GM21619 (cell line): ENCODE data around the gene VAT1L.

Source experiments
- ATAC-seq: cut with Tn5 transposase; IDR thresholded peaks from one replicate; pipeline ENCODE4 v1.9.1; 2021; ENCODE audit not compliant: unreplicated experiment

Gene VAT1L

DNA sequence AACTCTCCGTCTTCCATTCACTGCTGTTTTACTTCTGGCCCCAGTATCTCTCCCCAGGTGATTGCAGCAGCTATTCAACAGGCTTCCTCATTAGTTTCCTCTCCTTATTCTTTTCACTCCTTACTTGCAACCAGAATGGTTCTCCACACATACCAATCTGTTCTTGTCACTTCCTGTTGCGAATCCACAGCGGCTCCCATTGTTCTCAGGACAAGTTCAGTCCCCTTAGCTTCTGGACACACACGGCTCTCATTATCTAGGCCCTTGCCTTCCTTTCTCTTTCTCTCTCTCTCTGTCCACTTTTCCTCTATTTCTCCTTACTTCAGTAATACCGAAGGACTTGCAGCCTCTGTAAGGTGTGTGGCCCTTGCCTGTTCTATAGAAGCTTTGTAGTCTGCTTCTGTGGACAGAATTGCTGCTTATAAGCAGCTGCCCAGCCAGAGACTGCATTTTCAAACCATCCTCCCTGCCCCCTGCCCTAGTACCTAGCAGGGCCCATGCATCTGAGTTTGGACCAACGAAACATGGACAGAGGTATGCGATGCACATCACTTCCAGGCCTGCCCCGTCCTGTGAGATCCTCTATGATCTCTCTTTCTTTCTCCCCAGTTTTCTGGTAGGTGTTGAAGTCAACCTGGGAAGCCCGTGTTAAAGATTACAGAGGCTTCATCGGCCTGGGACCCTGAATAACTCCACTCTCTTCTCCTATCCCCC lies 45.7 kb downstream of the VAT1L start:
- ATAC-seq = no peak

DNA sequence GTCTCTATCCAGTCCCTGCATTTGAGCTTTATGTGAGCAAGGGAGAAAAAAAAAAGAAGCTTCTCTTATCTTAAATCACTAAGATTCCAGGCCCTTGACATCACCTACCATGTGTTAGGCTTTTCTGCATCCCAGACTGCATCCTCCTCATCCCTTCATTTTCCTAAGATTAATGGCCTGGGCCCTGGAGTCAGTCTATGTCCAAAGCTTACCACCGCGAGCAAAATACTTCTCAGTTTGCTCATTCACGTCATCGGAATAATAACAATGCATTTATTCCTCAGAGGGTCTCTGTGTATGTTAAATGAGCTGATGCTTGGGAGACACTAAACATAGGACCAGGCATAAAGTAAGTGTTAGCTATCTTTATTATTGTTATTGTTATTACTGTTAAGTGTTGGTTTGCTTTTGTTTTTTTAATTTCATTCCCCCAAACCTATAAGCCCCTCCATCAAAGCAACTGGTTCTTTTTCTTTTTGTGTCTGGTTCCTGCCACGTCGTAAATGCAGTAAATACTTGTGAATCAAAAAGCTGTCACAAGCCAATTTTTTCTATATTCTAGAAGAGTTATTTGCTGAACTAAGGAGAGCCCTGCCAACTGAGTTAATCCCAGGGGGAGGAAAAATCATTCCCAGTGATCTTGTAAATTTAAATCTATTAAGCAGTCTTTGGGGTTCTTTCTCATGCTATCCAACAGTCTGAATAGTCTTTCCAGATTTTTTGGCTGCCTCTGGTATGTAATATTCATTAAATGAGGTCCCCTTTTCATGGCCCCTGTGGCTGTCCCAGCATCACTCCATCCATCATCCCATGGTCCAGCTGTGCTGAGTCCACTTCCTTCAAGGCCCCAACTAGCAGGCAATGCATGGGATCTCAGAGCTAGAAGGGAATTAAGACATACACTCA lies 46.5 kb downstream of the VAT1L start:
- ATAC-seq = no peak

DNA sequence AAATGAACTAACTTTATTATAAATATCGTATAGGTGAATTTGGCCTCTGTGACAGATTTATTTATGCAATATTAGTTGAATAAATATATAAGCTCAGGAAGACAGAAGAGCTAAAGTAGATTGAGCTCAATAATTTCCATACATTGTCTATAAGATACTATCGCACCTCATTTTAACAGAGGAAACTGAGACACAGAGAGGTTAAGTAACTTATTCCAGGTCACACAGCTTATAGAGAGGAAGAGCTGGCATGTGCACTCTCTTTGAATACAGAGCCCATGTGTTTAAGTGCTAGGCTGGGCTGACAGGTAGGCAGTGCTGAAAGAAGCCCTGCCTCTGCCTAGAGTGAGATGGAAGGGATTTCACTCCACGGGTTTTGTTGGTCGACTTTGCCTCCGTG lies 48.4 kb downstream of the VAT1L start:
- ATAC-seq = no peak

DNA sequence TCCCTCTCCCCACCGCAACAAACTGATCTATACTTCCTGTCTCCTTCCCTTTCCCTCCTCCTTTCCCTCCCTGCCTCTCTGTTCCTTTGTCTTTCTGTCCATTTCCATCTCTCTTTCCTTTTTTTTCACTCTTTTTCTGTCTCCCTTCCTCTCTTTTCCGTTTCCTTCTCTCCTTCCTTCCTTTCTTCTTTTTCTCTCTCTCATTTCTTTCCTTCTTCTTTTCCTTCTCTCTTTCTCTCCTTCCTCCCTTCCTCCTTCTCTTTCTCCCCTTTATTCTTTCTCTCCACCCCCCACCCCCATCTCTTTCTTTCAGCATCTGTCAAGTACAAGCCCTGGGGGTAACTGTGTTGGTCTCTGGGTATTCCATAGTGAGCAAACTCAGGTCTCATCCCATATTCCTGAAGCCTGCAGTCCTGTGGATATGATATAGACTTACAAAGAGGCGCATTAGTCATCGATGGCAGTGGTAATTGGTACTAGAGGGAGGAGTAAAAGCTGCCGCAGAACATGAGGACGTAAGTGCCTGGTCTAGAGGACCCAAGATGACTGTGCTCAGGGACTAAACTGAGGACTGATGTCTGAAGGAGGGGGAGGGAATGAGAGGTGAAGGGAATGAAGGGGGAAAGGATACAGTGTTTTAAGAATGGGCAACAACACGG lies 50.4 kb downstream of the VAT1L start:
- ATAC-seq = no peak

DNA sequence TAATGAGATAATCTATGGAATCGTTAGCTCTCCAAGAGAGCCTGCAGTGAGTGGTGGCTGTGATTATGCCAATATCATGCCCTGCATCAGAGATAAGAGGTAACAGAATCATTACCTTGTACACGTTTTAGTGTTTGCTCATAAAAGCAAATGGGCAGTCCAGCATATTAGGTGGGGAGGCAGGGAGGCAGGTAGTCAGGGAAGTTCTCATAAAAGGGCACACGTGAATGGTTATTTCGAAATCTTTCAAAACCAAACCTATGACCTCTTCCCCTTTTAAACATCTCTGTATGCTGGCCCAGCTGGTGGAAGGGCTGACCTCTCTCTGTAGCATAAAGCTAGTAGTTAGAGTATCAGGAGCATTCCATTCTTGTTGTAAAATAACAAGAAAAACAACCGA lies 51.7 kb downstream of the VAT1L start:
- no peak for ATAC-seq

DNA sequence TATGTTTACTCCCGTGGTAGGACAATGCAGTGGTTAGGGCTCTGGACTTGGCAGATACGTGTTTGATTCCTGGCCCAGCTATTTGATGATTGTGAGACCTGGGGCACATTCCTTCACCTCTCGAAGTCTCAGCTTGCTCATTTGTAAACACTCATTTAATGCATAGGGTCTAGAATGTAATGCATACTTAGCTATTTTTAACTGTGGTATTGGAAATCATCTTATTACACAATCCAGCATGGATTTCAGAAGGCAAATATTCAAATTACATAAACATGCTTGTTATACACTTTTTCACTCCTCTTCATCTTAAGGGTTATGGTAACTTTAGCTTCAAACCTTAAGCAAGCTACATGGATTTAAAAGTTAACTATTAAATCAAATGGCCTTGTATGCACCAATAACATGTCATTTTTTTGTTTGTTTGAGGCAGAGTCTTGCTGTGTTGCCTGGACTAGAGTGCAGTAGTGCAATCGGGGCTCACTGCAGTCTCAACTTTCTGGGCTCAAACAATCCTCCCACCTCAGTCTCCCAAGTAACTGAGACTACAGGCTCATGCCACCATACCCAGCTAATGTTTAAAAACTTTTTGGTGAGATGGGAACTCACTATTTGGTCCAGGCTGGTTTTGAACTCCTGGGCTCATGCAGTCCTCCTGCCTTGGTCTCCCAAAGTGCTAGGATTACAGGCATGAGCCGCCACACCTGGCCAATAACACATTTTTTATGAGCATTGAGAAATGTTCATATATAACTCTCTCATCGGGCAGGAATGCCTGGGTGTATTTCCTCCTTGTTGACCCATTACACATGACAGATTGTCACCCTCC lies 52.5 kb downstream of the VAT1L start:
- no peak for ATAC-seq

DNA sequence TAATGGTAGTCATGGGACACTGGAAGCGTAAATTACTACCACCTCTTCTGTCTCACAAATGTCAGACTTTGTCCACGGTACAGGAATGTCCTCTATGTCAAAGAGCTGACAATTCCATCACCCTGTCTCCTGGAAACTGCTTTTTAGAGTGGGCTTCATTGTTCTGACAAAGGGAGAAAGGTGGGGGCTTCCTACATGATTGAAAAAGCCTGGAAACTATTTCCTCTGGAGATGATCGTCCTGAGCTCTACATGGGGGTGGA lies 53.1 kb downstream of the VAT1L start:
- ATAC-seq = no peak

DNA sequence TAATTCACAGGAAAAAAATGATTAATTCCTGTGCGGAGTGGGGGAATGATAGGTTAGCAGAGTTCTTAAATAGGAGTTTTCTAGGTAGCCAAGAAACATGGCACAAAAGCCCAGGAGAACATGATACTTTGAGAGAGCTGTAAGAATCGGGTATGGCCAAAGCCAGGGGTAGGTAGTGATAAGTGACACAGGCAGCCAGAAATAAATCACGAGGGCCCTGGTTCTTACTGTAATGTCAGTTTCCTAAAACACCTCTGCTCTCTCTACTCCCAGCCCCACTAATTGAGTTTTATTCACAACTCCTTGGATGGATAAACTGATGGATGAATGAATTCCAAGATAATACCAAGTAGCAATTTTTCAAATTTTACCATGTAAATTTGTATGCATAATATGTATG lies 54.1 kb downstream of the VAT1L start:
- ATAC-seq = no peak

DNA sequence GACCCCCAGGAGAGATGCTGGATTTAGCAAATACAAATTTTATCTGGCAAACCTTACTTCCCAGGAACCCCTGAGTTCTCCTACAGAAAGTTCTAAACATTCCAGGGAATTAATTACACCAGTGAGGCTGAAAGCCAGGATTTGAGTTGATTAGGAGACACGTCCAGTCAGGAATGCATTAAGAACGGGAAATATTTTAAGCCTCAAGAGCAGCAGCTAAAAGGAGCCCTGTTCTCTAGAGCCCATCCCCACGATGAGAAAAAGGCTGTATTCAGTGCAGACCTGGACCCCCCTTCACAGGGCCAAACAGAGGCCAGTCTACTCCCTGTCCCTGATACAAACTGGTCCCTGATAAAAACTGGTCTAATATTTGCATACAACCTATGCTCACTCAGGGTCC lies 55.0 kb downstream of the VAT1L start:
- no peak for ATAC-seq

DNA sequence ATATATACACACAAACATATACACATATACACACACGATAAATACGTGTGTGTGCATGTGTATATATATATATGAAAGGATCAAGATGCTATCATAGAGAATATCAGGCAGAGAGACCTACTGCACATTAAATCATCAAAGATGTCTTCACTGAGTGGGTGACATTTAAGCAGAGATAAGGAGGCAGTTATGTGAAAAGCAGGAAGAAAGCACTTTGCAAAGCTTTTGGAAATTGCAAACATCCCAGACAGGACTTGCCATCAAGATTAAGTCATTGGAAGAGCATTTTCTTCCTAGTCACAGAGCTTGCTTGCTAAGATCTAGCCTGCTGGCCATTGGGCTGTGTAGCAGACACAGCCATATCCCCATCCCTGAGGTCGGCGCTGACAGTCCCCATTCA lies 56.4 kb downstream of the VAT1L start:
- no peak for ATAC-seq

DNA sequence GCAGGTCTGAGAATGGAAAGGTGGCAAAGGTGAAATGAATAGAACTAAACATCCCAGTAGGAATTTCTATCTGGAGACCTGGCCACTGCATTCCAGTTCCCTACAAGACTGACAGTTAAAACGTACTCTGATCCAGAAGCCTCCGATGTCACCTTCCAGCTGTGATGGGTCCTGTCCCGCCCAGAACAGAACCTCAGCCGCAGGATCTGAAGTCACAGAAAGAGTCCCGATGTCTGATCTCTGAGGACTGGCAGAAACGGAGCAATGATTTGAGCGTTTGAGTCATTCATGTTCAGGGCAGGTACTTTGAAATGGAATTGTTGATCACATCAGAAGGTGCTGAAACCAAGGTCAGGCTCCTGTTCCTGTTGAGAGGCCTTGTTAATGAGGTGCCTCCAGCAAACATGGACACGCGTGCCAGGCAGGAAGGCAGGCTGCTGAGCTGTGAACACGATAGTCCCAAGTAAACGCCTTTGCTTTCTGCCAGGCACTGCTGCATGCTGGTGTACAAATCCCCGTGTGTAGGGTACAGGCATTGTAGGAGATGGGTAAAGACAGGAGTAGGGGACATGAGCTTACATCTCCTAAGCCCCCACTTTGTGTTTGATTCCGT lies 61.4 kb downstream of the VAT1L start:
- ATAC-seq = no peak

DNA sequence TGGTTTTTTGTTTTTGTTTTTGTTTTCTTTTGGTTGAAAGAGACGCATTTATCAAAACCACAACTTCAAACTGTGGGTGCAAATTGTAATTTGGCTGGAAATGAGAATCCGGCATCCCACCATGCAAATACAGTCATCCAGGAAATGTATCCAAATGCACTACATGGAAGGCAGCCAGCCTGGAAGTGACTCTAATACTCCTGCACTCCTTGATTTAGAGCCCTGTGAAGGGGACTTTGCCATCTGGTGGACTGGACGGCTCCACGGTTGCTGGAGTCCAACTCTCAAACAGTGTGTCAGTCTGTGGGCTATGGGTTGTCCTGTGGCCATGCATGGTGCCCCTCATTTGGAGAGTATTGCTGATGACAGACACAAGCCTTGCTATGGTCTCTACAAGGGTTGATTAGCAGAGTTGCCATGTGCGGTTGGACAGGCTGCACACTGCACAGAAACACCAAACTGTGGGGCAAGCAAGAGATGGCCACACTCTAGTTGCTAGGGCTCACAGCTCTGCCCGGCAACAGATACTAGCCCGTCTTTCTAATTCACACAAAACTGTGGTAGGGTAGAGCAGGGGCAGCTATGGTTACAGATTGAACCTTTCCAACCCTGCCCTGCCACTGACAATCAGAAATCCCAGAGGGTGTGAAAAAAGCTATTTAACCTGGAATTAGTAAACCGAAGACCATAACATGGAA lies 62.4 kb downstream of the VAT1L start:
- ATAC-seq = no peak

DNA sequence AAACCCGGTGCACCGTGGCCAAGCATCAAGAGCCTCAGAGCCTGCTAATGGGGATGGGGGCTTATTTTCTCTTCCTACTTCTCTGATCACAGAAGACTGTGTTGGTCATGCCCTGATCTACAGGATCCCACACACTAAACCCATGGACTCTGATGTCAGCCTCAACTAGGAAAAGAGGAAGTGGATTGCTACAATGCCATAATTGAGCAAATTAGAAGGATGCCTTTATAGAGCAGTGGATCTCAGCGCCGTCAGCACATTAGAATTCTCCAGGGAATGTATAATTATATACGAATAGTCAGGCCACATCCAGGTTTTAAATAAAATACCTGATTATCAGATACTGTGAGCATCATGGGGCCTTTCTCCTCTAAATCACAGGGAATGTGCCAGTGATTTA lies 64.8 kb downstream of the VAT1L start:
- no peak for ATAC-seq

DNA sequence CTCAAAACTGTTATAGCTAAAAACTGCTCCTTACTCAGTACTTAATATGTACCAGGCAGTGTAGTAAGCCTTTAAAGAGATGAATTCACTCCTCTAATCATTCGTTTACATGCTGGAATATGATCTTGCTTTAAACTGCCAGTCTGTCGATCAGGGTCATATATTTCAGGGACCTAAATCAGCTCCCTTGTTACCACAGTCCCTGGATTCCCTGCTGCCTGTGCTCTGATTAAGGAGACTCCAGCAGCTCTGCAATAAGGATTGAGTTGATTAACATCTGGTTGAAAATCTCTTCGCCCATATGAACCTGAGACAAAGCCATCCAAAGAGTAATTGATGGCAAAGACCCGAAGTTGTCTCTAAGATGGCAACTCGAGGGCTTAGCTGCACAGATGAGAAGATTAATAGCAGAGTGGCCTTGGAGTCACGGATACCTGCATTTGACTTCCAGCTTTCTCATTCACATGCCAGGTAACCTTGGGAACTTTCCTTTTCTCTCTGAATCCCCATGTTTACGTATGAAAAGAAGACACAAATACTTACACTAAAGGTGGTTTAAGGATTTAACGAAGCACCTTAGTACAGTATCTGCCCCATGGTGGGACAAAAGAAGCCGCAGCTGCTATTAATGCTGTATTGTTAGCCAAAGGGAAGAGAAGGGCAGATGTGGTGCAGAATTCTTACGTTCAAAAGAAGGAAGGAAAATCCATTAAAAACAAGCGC lies 68.2 kb downstream of the VAT1L start:
- no peak for ATAC-seq

DNA sequence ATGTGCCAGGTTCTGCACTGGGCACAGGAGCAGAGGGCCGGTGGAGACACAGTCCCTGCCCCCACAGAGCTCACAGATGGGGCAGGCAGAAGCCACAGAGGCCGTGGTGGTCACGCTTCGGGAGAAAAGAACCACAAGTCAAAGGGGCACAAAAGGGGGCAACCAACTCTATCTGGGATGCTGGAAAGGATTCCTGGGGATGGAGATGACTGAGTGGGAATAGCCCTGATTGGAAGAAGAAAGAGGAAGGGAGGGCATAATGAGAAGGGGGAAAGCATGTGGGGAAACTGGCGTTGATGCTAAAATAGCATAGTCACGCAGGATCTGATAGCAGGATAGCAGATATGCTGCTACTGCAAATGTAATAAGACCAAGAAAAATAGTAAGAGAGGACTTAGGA lies 69.7 kb downstream of the VAT1L start:
- no peak for ATAC-seq

DNA sequence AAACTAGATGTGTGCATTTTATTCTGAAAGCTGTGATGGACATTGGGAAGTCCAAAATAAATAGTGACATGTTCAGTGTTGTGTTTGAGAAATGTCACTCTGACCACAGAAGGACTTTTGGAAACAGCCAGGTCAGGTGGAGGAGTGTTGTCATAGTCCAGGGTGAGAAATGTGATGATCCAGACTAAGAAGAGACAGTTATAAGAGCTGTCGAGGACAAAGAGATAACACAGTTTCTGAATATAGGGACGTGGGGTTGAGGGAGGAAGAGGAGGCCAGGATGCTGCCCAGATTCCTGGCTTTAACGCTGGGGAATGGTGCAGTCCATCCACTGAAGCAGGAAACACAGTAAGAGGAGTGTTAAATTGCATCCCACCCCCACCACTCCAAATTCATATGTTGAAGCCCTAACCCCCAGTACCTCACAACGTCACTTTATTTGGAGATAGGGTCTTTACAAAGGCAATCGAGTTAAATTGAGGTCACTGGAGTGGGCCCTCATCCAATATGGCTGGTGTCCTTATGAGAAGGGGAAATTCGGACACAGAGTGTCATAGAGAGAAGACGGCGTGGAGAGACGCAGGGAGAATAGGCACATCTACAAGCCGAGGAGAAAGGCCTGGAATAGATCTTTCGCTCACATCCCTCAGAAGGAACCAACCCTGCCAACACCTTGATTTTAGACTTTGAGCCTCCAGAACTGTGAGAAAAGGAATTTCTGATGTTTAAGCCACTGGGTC lies 71.3 kb downstream of the VAT1L start:
- ATAC-seq = no peak

DNA sequence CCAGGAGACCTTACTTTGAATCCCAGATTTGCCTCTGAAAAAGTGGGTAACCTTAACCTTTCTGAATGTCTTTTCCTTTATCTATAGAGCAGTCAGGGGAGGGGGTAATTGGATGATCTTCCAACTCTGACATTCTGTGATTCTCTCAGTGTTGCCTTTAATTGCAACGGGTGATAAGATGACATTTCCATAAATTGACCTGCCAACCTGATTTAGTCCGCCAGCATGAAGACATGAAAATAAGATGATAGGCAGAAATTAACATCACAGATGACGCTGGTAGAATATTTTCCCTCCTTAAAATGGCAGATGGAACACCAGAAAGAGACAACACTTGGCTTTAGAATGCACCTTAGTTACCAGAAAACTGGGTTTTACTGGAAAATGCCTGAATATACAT lies 72.6 kb downstream of the VAT1L start:
- no peak for ATAC-seq

DNA sequence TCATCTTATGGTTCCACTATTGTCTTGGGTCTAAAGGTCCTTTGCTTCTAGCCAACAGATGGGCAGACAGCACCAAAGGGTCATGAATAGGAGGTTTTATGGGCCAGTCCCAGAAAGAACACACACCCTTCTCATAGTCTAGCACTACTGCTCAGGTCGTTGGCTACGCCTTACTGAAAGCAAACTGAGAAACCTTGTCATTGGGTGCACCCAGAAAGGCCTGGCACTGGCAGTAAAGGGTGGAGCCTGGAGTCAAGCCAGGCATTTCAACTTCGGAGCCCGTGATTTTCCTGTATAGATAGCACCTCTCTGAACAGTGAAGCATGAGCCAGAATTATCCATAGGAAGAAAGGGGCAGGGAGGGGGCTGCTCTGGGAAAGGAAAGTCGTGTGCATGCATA lies 74.9 kb downstream of the VAT1L start:
- ATAC-seq = no peak

DNA sequence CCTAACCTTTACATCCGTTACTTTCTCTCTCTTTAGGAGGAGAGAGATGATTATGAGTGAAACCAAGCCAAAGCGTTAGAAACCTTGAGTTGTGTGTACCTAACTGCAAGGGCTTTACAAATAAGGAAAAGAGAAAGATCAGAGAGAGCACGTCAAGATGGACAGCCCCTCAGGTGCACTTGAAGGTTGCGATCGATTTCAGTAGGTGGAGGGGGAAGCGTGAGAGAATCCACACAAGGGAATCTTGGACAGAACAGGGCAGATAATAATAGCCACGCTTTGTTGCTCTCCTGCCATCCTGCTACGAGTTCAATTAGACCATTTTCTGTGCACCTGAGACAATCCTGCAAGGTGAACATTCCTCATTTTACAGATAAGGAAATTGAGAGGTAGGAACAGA lies 78.4 kb downstream of the VAT1L start:
- no peak for ATAC-seq
